ENCODE data around the gene ALX3.

Gene ALX3

DNA sequence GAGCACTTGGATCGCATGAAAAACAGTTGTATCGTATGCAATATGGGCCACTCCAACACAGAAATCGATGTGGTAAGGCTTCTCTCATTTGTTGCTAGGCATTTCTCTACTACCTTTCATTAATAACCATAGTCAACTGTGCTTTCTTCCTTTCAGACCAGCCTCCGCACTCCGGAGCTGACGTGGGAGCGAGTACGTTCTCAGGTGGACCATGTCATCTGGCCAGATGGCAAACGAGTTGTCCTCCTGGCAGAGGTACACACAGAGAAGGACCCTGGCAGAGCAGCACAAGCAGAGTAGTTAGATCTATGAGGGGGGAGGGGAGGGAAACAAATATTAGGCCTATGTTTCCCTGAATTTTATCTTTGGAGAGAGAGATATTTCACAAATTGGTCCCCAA, 52.1 kb downstream of the ALX3 start:
- H3K9ac ChIP-seq (ENCODE audit: low read length), result no peak overlapping the region
- no peaks in the 10 kb centered on the region for H3K9me3 ChIP-seq (ENCODE audit: control insufficient read depth, insufficient read depth, low read depth, low read length)
- H3K27ac ChIP-seq (ENCODE audit: low read depth, low read length), result no peak overlapping the region
- no peaks in the 10 kb centered on the region for H3K27me3 ChIP-seq (ENCODE audit: control insufficient read depth, insufficient read depth, low read length)
- H3K4me1 ChIP-seq (ENCODE audit: control insufficient read depth, insufficient read depth, low read length), result no peaks in the 10 kb centered on the region
- no peak overlapping the region for H3K4me3 ChIP-seq (ENCODE audit: low read depth, low read length)
- H3K36me3 ChIP-seq (ENCODE audit: control insufficient read depth, insufficient read depth, low read length), result peaks cover 97% of the 10 kb centered on the region

DNA sequence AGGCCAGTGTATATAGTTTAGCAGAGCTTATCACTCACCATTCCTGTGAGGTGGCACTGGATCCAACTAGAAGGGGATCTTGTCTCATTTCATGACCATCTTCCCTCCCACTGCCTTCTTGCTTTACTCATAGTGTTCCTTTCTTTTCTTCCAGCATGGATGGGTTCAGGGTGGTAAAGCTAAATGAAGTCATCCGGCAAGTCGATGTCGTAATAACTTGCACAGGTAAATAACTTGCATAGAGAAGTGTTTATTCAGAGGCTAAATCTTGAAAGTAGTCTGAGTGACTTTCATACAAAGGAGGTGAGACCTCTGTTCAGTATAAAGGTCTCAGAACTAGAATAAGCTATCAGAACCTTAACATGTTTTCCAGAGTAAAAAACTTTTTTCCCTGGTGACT, 52.7 kb downstream of the ALX3 start:
- Histone ChIP-seq H3K4me3 (ENCODE audit: low read depth, low read length) (no peak overlapping the region), H3K4me1 (ENCODE audit: control insufficient read depth, insufficient read depth, low read length) (no peaks in the 10 kb centered on the region), H3K36me3 (ENCODE audit: control insufficient read depth, insufficient read depth, low read length) (peaks cover 97% of the 10 kb centered on the region), H3K9ac (ENCODE audit: low read length) (no peak overlapping the region), H3K27ac (ENCODE audit: low read depth, low read length) (no peak overlapping the region), H3K27me3 (ENCODE audit: control insufficient read depth, insufficient read depth, low read length) (no peaks in the 10 kb centered on the region), H3K9me3 (ENCODE audit: control insufficient read depth, insufficient read depth, low read depth, low read length) (no peaks in the 10 kb centered on the region)

GRCh38 chr1:110012100-110012780, 58.2 kb downstream of the ALX3 start:
- Histone ChIP-seq H3K4me1 (ENCODE audit: control insufficient read depth, insufficient read depth, low read length) (peaks cover 5% of the 10 kb centered on the region), H3K9ac (ENCODE audit: low read length) (no peak overlapping the region), H3K9me3 (ENCODE audit: control insufficient read depth, insufficient read depth, low read depth, low read length) (no peaks in the 10 kb centered on the region), H3K27me3 (ENCODE audit: control insufficient read depth, insufficient read depth, low read length) (no peaks in the 10 kb centered on the region), H3K36me3 (ENCODE audit: control insufficient read depth, insufficient read depth, low read length) (peaks cover 81% of the 10 kb centered on the region), H3K27ac (ENCODE audit: low read depth, low read length) (no peak overlapping the region), H3K4me3 (ENCODE audit: low read depth, low read length) (no peak overlapping the region)

DNA sequence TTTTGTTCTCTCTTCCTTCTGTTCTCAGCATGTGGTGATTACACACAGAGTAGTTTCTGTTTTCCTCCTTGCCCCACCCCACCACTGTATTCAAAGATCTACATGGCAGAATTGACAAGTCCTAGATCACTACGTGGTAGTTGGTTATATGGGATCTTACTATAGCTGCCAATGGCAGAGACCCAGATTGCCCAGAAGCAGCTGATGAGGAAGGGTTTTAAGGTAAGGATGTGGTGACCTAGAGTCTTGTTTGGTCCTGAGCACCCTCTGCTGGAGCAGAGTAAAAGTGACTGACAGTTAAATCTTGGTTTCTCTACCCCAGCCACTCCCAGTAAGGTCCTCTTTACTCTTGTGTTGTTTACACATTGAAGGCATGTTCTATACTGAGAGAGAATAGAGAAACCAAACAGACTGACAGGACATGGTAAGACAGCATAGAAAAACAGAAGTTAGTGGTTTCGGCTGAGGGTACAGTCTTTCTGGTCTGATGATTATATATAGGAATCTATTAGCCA, 58.9 kb downstream of the ALX3 start:
- Histone ChIP-seq H3K4me1 (ENCODE audit: control insufficient read depth, insufficient read depth, low read length) (peaks cover 11% of the 10 kb centered on the region), H3K36me3 (ENCODE audit: control insufficient read depth, insufficient read depth, low read length) (peaks cover 74% of the 10 kb centered on the region), H3K4me3 (ENCODE audit: low read depth, low read length) (no peak overlapping the region)

More for the DNA sequence above, 58.9 kb downstream of the ALX3 start:
- no peak overlapping the region for H3K9ac ChIP-seq (ENCODE audit: low read length)
- H3K27ac ChIP-seq (ENCODE audit: low read depth, low read length), result no peak overlapping the region
- no peaks in the 10 kb centered on the region for H3K9me3 ChIP-seq (ENCODE audit: control insufficient read depth, insufficient read depth, low read depth, low read length)
- H3K27me3 ChIP-seq (ENCODE audit: control insufficient read depth, insufficient read depth, low read length), result no peaks in the 10 kb centered on the region
